H1 (cell line): ENCODE results near the gene ILKAP. TPM values are rescaled to one million over a fixed set of nuclear protein-coding genes. Genes with fewer than 3 reads are reported as not detected.

Experiments used
- ASH2L ChIP-seq: fragments of 200-600, 300-600 bp; sonication (generic); IDR thresholded peaks from one replicate; pipeline ENCODE4 v1.7.1; 2017; ENCODE audit warnings: low read length
- CHD7 ChIP-seq: fragments of 300-600 bp; sonication (generic); IDR thresholded peaks from 2 replicates; pipeline ENCODE4 v1.7.1; 2012; ENCODE audit warnings: low read length, moderate library complexity, mild to moderate bottlenecking, inconsistent platforms; ENCODE audit not compliant: insufficient replicate concordance
- TAF1 ChIP-seq: IDR thresholded peaks from 2 replicates; pipeline ENCODE4 v1.6.1; 2011; ENCODE audit warnings: mild to moderate bottlenecking, low read depth, low read length
- polyA plus RNA-seq, 7 experiments: library from polyadenylated mRNA; depleted of rRNA in 3 of 7; stranded (reverse) in 5 of 7; unstranded in 2 of 7; fragments of >200 nt in 5 of 7; fragments of 200-250 nt in 2 of 7; gene quantifications; 1 replicate in 5 of 7; 2 replicates in 1 of 7; 4 replicates in 1 of 7; pipeline versions ENCODE4 v1.2.1 to v1.2.3, GENCODE V29; 2011 to 2013; ENCODE audit warnings: missing spikeins in 2 of 7, mixed read lengths in 2 of 7
- total RNA-seq: library from RNA; stranded (reverse); fragmentation: NEBNext Ultra II Directional; extraction: Animal tissue kit (Norgen Biotek cat#: 25700); gene quantifications from 2 replicates; pipeline ENCODE4 v1.2.1, GENCODE V29; 2021
- TF ChIP-seq, protein P1 (sequence below): IDR thresholded peaks from 2 replicates; pipeline ENCODE4 v1.6.1; 2012; ENCODE audit warnings: inconsistent platforms

ILKAP gene
- total and polyA plus RNA-seq, 2 of the 8 experiments (the other 6 are each of a cell fraction or from before 2014, with no cell fraction given), result 23.5 to 33.8 TPM

DNA sequence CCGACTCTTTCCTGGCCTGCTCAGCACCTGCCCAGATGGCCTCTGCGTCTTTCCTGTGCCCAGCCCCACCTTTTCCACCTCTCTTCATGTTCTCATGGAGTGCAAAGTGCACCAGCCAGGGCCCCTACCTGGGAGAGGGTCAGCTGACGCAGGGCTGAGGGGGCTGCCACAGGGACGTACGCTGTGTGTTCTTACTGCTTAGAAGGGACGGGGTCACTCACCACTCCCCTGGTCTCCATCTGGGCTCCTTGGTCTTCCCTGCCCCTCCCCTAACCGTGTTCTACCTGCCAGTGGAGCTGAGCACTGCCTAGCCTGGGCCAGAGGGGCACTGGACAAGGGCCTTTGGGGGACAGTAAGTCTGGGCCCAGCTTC lies 36.2 kb downstream of the ILKAP start (continued):
- TF ChIP-seq CHD7, result no peak
- no peak for TF ChIP-seq ASH2L
- TF ChIP-seq TAF1, result no peak
- TF ChIP-seq, protein P1, sequence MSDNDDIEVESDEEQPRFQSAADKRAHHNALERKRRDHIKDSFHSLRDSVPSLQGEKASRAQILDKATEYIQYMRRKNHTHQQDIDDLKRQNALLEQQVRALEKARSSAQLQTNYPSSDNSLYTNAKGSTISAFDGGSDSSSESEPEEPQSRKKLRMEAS, result no peak
- TF ChIP-seq, all 59 proteins: peak for 0
